B cell (primary cell): ENCODE measurements around the gene PARVA. TPM values are rescaled to one million over a fixed set of nuclear protein-coding genes. Genes with fewer than 3 reads are reported as not detected.

Source experiments
- ATAC-seq: fragments of 200-7000 bp; cut with Tn5 transposase; one replicate; pipeline ENCODE4 v1.10.0; 2021; ENCODE audit warnings: low read depth, mild to moderate bottlenecking, moderate number of reproducible peaks, moderate library complexity
- CTCF ChIA-PET: fragments of 350-600 bp; sonication (Branson Sonifier 250); formaldehyde crosslinking; loops from one replicate; lab custom pipeline; 2021; ENCODE audit warnings: antibody characterized with exemption, inconsistent platforms; lab: Charles Lee
- POLR2A ChIA-PET: fragments of 350-600 bp; sonication (Branson Sonifier 250); formaldehyde crosslinking; loops from one replicate; lab custom pipeline; 2021; ENCODE audit warnings: antibody characterized with exemption; lab: Charles Lee
- DNase-seq: peaks from one replicate; pipeline ENCODE4 v3.0.0; 2013
- H2AFZ ChIP-seq: 2 replicates; pipeline ENCODE4 v1.6.1; 2012; ENCODE audit warnings: mild to moderate bottlenecking, low read depth, low read length; ENCODE audit not compliant: insufficient read depth, poor library complexity, severe bottlenecking
- H3K27ac ChIP-seq, 2 donors: 1 replicate in 1 of 2; 2 replicates in 1 of 2; pipeline ENCODE4 v1.5.1; 2012 to 2013; ENCODE audit warnings: low read length in 2 of 2, mild to moderate bottlenecking in 2 of 2, moderate library complexity in 1 of 2
- H3K27me3 ChIP-seq, 4 experiments: fragments of 200-600 bp in 1 of 4; sonication (generic) in 1 of 4; replicated peaks in 1 of 4; 1 replicate in 2 of 4; 2 replicates in 2 of 4; pipeline versions ENCODE4 v1.6.1 to v1.7.0; 2013 to 2016; ENCODE audit warnings: low read length in 3 of 4, mild to moderate bottlenecking in 2 of 4, mixed read lengths in 1 of 4, moderate library complexity in 1 of 4; ENCODE audit not compliant: insufficient read depth in 4 of 4, control insufficient read depth in 3 of 4; ENCODE audit errors: control extremely low read depth in 1 of 4
- H3K36me3 ChIP-seq, 2 experiments: replicated peaks in 1 of 2; 1 replicate in 1 of 2; 2 replicates in 1 of 2; pipeline versions ENCODE4 v1.6.1 to v1.7.1; 2013; ENCODE audit warnings: low read length in 1 of 2; ENCODE audit not compliant: insufficient read depth in 2 of 2, control insufficient read depth in 1 of 2; ENCODE audit errors: control extremely low read depth in 1 of 2, extremely low read depth in 1 of 2
- H3K4me1 ChIP-seq, 2 donors: fragments of 200-600 bp in 1 of 2; sonication (generic) in 1 of 2; 1 replicate in 1 of 2; 2 replicates in 1 of 2; pipeline versions ENCODE4 v1.5.1 to v1.6.1; 2013 to 2017; ENCODE audit warnings: low read length in 2 of 2; ENCODE audit not compliant: control insufficient read depth in 2 of 2, insufficient read depth in 2 of 2
- H3K4me2 ChIP-seq: replicated peaks from 2 replicates; pipeline ENCODE3; 2012; ENCODE audit warnings: mild to moderate bottlenecking, low read depth, low read length; ENCODE audit not compliant: poor library complexity, severe bottlenecking
- H3K4me3 ChIP-seq, 5 experiments: fragments of 200-600 bp in 1 of 5; sonication (generic) in 1 of 5; 1 replicate in 3 of 5; 2 replicates in 2 of 5; pipeline versions ENCODE4 v1.5.1 to v1.7.0; 2011 to 2016; ENCODE audit warnings: low read length in 4 of 5, mild to moderate bottlenecking in 4 of 5, low read depth in 2 of 5, control low read depth in 1 of 5, moderate library complexity in 1 of 5; ENCODE audit not compliant: insufficient read depth in 1 of 5; ENCODE audit errors: control extremely low read depth in 1 of 5, extremely low read depth in 1 of 5
- H3K79me2 ChIP-seq: fragments of 200-600 bp; sonication (generic); one replicate; pipeline ENCODE4 v1.6.0; 2016; ENCODE audit warnings: low read length; ENCODE audit not compliant: control insufficient read depth, insufficient read depth
- H3K9ac ChIP-seq: fragments of 200-600 bp; sonication (generic); 2 replicates; pipeline ENCODE4 v1.6.1; 2017; ENCODE audit warnings: mild to moderate bottlenecking, low read length, moderate library complexity
- H3K9me3 ChIP-seq, 3 donors: one replicate each; pipeline versions ENCODE4 v1.6.1 to v1.7.1; 2013; ENCODE audit warnings: low read length in 2 of 3; ENCODE audit not compliant: control insufficient read depth in 2 of 3, insufficient read depth in 1 of 3; ENCODE audit errors: control extremely low read depth in 1 of 3
- H4K20me1 ChIP-seq: 2 replicates; pipeline ENCODE4 v1.6.0; 2012; ENCODE audit warnings: mild to moderate bottlenecking, low read length; ENCODE audit not compliant: insufficient read depth, control insufficient read depth, poor library complexity, severe bottlenecking
- H3K27ac Mint-ChIP-seq: one replicate; pipeline ENCODE4 v1.8.0; 2021; ENCODE audit warnings: mixed read lengths
- H3K27me3 Mint-ChIP-seq: one replicate; pipeline ENCODE4 v1.8.0; 2021; ENCODE audit warnings: mixed read lengths
- H3K4me1 Mint-ChIP-seq: one replicate; pipeline ENCODE4 v1.8.0; 2021; ENCODE audit warnings: mixed read lengths
- H3K4me3 Mint-ChIP-seq: one replicate; pipeline ENCODE4 v1.8.0; 2021; ENCODE audit warnings: mixed read lengths
- H3K9me3 Mint-ChIP-seq: one replicate; pipeline ENCODE4 v1.8.0; 2022; ENCODE audit warnings: mixed read lengths; ENCODE audit not compliant: insufficient read depth
- CTCF ChIP-seq: fragments of 200-600 bp; IDR thresholded peaks from one replicate; pipeline ENCODE4 v1.8.0; 2022; ENCODE audit warnings: antibody characterized with exemption, mild to moderate bottlenecking
- EZH2 ChIP-seq: IDR thresholded peaks from 2 replicates; pipeline ENCODE4 v1.6.1; 2012; ENCODE audit warnings: borderline replicate concordance, low read depth, mild to moderate bottlenecking, moderate library complexity, low read length; ENCODE audit not compliant: insufficient read depth, poor library complexity, severe bottlenecking
- WGBS: methylation state at CpG from one replicate; pipeline ENCODE4 v1.1.5; 2013; ENCODE audit warnings: missing lambda C conversion rate; ENCODE audit not compliant: insufficient coverage; 5-methylcytosine and 5-hydroxymethylcytosine counted together
- intact Hi-C: fragments of 100-400 bp; cut with micrococcal nuclease; formaldehyde crosslinking; loops from one replicate; pipeline ENCODE4 v1.10.0; 2022
- polyA plus RNA-seq: library from polyadenylated mRNA; depleted of rRNA; stranded (reverse); fragments of >200 nt; gene quantifications from 2 replicates; pipeline ENCODE4 v1.2.3, GENCODE V29; 2012
- total RNA-seq, 2 donors: library from RNA; stranded (reverse); fragments of 120-200 nt in 1 of 2; gene quantifications; 1 replicate in 1 of 2; 2 replicates in 1 of 2; pipeline versions ENCODE4 v1.2.3 to v1.2.4, GENCODE V29; 2013 to 2022

Gene PARVA
- total and polyA plus RNA-seq, 2 donors (not counting 1 experiment from before 2014, with no cell fraction given): not detected

GRCh38 chr11:12382451-12382850 lies 5.1 kb downstream of the PARVA start:
- H3K9me3 Mint-ChIP-seq: no peaks in the 10 kb centered on the region
- no CpG with 5 or more reads among the region's 1 CpG for WGBS

GRCh38 chr11:12386309-12386708 lies 8.9 kb downstream of the PARVA start:
- H3K9me3 Mint-ChIP-seq: no peaks in the 10 kb centered on the region
- Histone ChIP-seq H3K4me1 (no peaks in the 10 kb centered on the region), H3K79me2 (no peaks in the 10 kb centered on the region), H4K20me1 (no peaks in the 10 kb centered on the region), H3K4me3 (no peak overlapping the region), H3K9ac (no peak overlapping the region), H3K4me2 (no peak overlapping the region), H3K9me3 (no peaks in the 10 kb centered on the region), H3K27me3 (no peaks in the 10 kb centered on the region), H3K27ac (no peak overlapping the region), H2AFZ (no peak overlapping the region), H3K36me3 (no peaks in the 10 kb centered on the region)
- H3K4me1 Mint-ChIP-seq: no peaks in the 10 kb centered on the region
- CTCF ChIA-PET: no interaction called here
- DNase-seq: no peak
- intact Hi-C loops: no loop called here
- no peak overlapping the region for H3K27ac Mint-ChIP-seq
- WGBS: 73% methylated on average over 1 of the region's 1 CpG
- H3K27me3 Mint-ChIP-seq: peaks cover 24% of the 10 kb centered on the region
- TF ChIP-seq EZH2: no peak
- no peak for TF ChIP-seq CTCF
- H3K4me3 Mint-ChIP-seq: no peak overlapping the region
- POLR2A ChIA-PET: no interaction called here
- ATAC-seq: no peak

More at GRCh38 chr11:12382451-12382850, 5.1 kb downstream of the PARVA start:
- no peaks in the 10 kb centered on the region for H3K4me1 ChIP-seq
- peaks cover 0 to 3% (median 0%) of the 10 kb centered on the region in 3 donors for H3K9me3 ChIP-seq
- Mint-ChIP-seq H3K27me3 (peaks cover 44% of the 10 kb centered on the region), H3K4me3 (no peak overlapping the region), H3K4me1 (no peaks in the 10 kb centered on the region), H3K27ac (no peak overlapping the region)
- TF ChIP-seq CTCF (no peak), EZH2 (no peak)
- DNase-seq: no peak
- no peak overlapping the region for H2AFZ ChIP-seq
- ChIA-PET POLR2A (no interaction called here), CTCF (no interaction called here)
- H3K36me3 ChIP-seq: no peaks in the 10 kb centered on the region
- H3K4me3 ChIP-seq: no peak overlapping the region
- peaks cover 0 to 13% (median 5%) of the 10 kb centered on the region in 4 experiments for H3K27me3 ChIP-seq
- no peaks in the 10 kb centered on the region for H3K79me2 ChIP-seq
- intact Hi-C loops: no loop called here
- H4K20me1 ChIP-seq: no peaks in the 10 kb centered on the region
- no peak overlapping the region for H3K9ac ChIP-seq
- no peak overlapping the region for H3K27ac ChIP-seq
- no peak for ATAC-seq
- H3K4me2 ChIP-seq: no peak overlapping the region
